GM12872 (cell line): Measurements from ENCODE around the gene HIGD2A.

ENCODE experiments used
- CTCF ChIP-seq: IDR thresholded peaks from 3 replicates; pipeline ENCODE4 v1.5.1; 2011; ENCODE audit warnings: low read depth, mild to moderate bottlenecking, low read length, moderate library complexity; ENCODE audit not compliant: insufficient read depth

Gene HIGD2A

DNA sequence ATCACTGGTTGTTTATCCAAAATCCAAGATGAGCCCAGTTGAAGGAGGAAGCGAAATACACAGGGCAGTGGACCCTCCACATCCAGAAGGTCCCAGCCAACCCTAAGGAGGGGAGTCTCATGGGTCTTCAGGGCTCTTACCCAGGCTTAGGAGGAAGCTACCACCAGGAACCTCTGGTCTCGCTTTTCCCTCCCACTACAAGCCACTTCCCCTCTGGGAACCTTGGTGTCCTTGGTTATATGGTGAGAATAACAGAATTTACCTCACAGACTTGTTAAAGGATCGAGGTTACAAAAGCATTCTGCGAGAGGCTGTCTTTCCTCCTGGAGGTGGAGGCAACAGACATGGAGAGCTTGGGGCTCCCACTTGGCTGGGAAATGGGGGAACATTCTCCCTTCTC is 3.4 kb downstream of the HIGD2A start:
- TF ChIP-seq CTCF = no peak

DNA sequence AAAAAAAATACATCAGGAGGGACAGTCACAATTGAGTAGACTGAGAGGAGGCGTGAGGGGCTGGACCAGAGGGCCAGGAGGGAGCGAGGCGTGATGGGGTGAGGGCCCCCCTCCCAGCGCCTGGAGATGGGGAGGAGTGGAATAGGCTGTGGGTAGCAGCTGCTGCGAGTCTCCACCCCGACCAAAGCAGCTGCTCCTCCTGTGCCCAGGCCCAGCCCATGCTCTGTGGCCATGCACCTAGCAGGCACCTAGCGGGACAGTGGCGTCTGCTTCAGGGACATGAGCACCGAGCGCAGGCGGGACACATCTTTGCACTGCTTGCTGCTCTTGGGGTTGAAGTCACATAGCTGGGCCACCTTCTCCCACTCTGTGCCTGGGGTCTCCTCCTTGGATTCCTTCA is 4.0 kb downstream of the HIGD2A start:
- TF ChIP-seq CTCF = no peak

- no peak for TF ChIP-seq CTCF
Observed at GRCh38 chr5:176394096-176394495, 5.5 kb downstream of the HIGD2A start.

DNA sequence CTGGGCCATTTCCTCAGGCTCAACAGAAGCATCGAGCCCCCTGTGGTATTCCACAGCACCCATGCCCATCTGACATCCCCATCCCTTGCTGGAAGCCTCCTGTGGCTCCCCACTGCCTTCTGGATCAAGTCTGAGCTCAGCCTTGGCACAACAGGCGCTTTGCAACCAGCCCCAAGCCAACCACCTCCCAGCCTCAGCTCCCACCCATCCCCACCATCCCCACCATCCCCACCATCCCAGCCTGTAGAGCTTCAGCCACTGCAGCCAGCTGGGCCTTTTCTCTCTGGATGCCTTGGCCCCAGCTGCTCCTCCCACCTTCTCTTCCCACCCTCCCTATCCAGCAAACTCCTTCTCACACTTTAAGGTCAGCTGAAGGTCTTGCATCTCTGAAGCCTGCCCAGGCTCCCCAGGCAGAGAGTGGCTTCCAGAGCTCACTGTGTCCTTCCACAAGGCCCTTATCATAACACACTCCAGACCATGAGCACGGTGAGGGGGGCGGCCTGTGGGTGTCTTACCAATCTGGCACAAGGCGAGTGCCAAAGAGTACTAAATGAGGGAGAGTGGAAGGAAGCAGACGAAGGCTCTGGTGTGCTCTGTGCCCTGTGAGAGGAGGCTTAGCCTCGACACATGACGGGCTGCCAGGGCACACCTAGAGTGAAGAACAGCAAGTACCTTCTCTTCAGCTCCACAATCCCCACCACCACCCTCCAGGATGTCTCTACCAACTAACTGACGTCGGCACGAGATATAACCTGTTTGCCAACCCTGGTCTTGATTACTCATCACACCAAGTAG is 6.5 kb downstream of the HIGD2A start:
- no peak for TF ChIP-seq CTCF

DNA sequence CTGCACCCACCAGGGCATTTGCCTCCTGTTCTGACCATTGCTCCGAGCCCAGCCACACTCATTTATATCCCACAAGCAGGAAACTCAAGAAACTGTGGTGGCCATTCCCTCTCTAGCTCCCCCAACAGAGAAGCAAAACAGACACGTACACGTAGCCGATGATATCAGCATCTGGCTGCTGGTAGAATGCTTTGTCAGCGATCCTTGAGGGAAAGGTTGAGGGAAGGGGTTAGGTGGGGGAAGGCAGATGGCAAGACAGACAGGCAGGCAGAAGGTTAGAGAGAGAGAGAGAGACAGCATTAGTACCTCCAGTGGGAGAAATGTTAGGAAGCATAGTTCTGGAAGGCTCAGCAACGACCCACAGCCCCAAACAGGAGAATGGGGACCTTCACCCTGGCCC is 7.8 kb downstream of the HIGD2A start:
- TF ChIP-seq CTCF = no peak

DNA sequence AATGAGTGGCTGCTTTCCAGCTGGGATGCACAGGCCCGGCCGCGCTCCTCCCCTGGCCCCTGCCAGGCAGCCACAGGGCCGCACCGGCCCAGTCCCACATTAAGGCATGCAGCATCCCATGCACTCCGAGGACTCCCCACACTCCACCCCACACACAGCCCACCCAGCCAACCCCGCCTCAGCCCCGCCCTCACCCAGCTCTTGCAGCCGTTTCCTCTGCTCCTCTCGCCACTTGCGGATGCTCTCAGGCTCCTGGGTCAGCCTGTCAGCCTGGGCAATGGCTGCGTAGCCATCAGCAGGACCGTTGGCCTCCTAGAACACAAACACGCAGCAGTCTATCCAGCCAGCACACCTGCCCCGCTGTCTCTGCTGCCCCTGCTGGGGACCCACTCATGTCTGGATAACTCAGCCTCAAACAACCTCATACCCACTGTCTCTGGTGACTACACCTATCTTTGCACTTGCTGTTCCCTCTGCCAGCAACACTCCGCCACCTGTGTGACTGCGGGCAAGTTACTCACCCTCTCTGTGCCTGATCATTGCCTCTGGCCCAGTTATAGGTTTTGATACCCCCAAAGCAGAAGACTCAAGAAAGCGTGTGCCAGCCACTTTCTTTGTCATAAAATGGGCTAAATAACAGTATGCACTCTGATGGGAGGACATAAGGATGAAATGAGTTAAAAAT is 9.3 kb downstream of the HIGD2A start:
- no peak for TF ChIP-seq CTCF

GRCh38 chr5:176400382-176401156 is 12.0 kb downstream of the HIGD2A start:
- TF ChIP-seq CTCF = no peak
